Measurements from ENCODE around the gene NR3C2. TPM values are rescaled to one million over a fixed set of nuclear protein-coding genes. Genes with fewer than 3 reads are reported as not detected.

Gene NR3C2
- total RNA-seq, 1 donor from 2014 or later, result 2.5 TPM

- Histone ChIP-seq H2AFZ (ENCODE audit: low read depth, low read length) (no peak overlapping the region), H3K4me2 (ENCODE audit: low read length) (no peak overlapping the region), H3K27me3 (ENCODE audit: insufficient read depth, low read length) (no peaks in the 10 kb centered on the region), H4K20me1 (ENCODE audit: insufficient read depth, low read length) (no peaks in the 10 kb centered on the region), H3K36me3 (ENCODE audit: insufficient read depth, low read length) (no peaks in the 10 kb centered on the region), H3K27ac (ENCODE audit: low read depth, low read length) (no peak overlapping the region), H3K4me3 (ENCODE audit: insufficient read depth, low read depth, low read length) (no peak overlapping the region), H3K4me1 (ENCODE audit: insufficient read depth, low read length) (no peaks in the 10 kb centered on the region), H3K9me3 (ENCODE audit: insufficient read depth, low read depth, low read length) (no peaks in the 10 kb centered on the region), H3K79me2 (ENCODE audit: insufficient read depth, low read length) (no peaks in the 10 kb centered on the region), H3K9ac (ENCODE audit: low read length) (no peak overlapping the region)
- DNase-seq (ENCODE audit: low read depth) (no peak), FAIRE-seq (no peak)
- Mint-ChIP-seq H3K27ac (ENCODE audit: unreplicated experiment) (no peak overlapping the region), H3K27me3 (ENCODE audit: low read depth, unreplicated experiment) (peaks cover 3% of the 10 kb centered on the region), H3K9me3 (ENCODE audit: unreplicated experiment) (no peaks in the 10 kb centered on the region), H3K4me1 (ENCODE audit: low read depth, unreplicated experiment) (peaks cover 12% of the 10 kb centered on the region), H3K36me3 (ENCODE audit: low read depth, unreplicated experiment) (no peaks in the 10 kb centered on the region), H3K4me3 (ENCODE audit: unreplicated experiment) (no peak overlapping the region)
- TF ChIP-seq CTCF (IDR thresholded peaks at IDR 0.05; ENCODE audit: insufficient read depth, low read depth, low read length), result no peak
- no peak for TF ChIP-seq EZH2 (IDR thresholded peaks at IDR 0.05; ENCODE audit: insufficient read depth, low read length)
These were observed 176.0 kb downstream of the NR3C2 start for GRCh38 chr4:148266240-148266639.

- Histone ChIP-seq H3K27ac (ENCODE audit: low read depth, low read length) (no peak overlapping the region), H3K9ac (ENCODE audit: low read length) (no peak overlapping the region), H3K27me3 (ENCODE audit: insufficient read depth, low read length) (no peaks in the 10 kb centered on the region), H3K4me2 (ENCODE audit: low read length) (no peak overlapping the region), H3K36me3 (ENCODE audit: insufficient read depth, low read length) (no peaks in the 10 kb centered on the region), H3K79me2 (ENCODE audit: insufficient read depth, low read length) (no peaks in the 10 kb centered on the region), H3K4me1 (ENCODE audit: insufficient read depth, low read length) (no peaks in the 10 kb centered on the region), H4K20me1 (ENCODE audit: insufficient read depth, low read length) (no peaks in the 10 kb centered on the region), H2AFZ (ENCODE audit: low read depth, low read length) (no peak overlapping the region), H3K9me3 (ENCODE audit: insufficient read depth, low read depth, low read length) (no peaks in the 10 kb centered on the region), H3K4me3 (ENCODE audit: insufficient read depth, low read depth, low read length) (no peak overlapping the region)
- DNase-seq (ENCODE audit: low read depth) (no peak), FAIRE-seq (no peak)
- H3K9me3 Mint-ChIP-seq (ENCODE audit: unreplicated experiment), result no peaks in the 10 kb centered on the region
- peaks cover 8% of the 10 kb centered on the region for H3K4me1 Mint-ChIP-seq (ENCODE audit: low read depth, unreplicated experiment)
- H3K4me3 Mint-ChIP-seq (ENCODE audit: unreplicated experiment), result no peak overlapping the region
- TF ChIP-seq EZH2 (IDR thresholded peaks at IDR 0.05; ENCODE audit: insufficient read depth, low read length) (no peak), CTCF (IDR thresholded peaks at IDR 0.05; ENCODE audit: insufficient read depth, low read depth, low read length) (no peak)
- no peaks in the 10 kb centered on the region for H3K36me3 Mint-ChIP-seq (ENCODE audit: low read depth, unreplicated experiment)
- peaks cover 3% of the 10 kb centered on the region for H3K27me3 Mint-ChIP-seq (ENCODE audit: low read depth, unreplicated experiment)
- no peak overlapping the region for H3K27ac Mint-ChIP-seq (ENCODE audit: unreplicated experiment)
These were observed 176.6 kb downstream of the NR3C2 start for GRCh38 chr4:148265627-148266026.

GRCh38 chr4:148263802-148264201, 178.4 kb downstream of the NR3C2 start:
- H3K4me1 ChIP-seq (ENCODE audit: insufficient read depth, low read length), result no peaks in the 10 kb centered on the region
- no peaks in the 10 kb centered on the region for H3K36me3 ChIP-seq (ENCODE audit: insufficient read depth, low read length)
- DNase-seq (ENCODE audit: low read depth) (no peak), FAIRE-seq (no peak)
- Mint-ChIP-seq H3K27ac (ENCODE audit: unreplicated experiment) (no peak overlapping the region), H3K9me3 (ENCODE audit: unreplicated experiment) (no peaks in the 10 kb centered on the region), H3K27me3 (ENCODE audit: low read depth, unreplicated experiment) (peaks cover 3% of the 10 kb centered on the region), H3K4me3 (ENCODE audit: unreplicated experiment) (no peak overlapping the region), H3K36me3 (ENCODE audit: low read depth, unreplicated experiment) (no peaks in the 10 kb centered on the region), H3K4me1 (ENCODE audit: low read depth, unreplicated experiment) (peaks cover 12% of the 10 kb centered on the region)
- no peak overlapping the region for H2AFZ ChIP-seq (ENCODE audit: low read depth, low read length)
- H3K9ac ChIP-seq (ENCODE audit: low read length), result no peak overlapping the region
- no peaks in the 10 kb centered on the region for H3K27me3 ChIP-seq (ENCODE audit: insufficient read depth, low read length)
- no peaks in the 10 kb centered on the region for H3K9me3 ChIP-seq (ENCODE audit: insufficient read depth, low read depth, low read length)
- no peaks in the 10 kb centered on the region for H4K20me1 ChIP-seq (ENCODE audit: insufficient read depth, low read length)
- no peak overlapping the region for H3K4me3 ChIP-seq (ENCODE audit: insufficient read depth, low read depth, low read length)
- H3K79me2 ChIP-seq (ENCODE audit: insufficient read depth, low read length), result no peaks in the 10 kb centered on the region
- TF ChIP-seq EZH2 (IDR thresholded peaks at IDR 0.05; ENCODE audit: insufficient read depth, low read length) (no peak), CTCF (IDR thresholded peaks at IDR 0.05; ENCODE audit: insufficient read depth, low read depth, low read length) (no peak)
- H3K27ac ChIP-seq (ENCODE audit: low read depth, low read length), result no peak overlapping the region
- no peak overlapping the region for H3K4me2 ChIP-seq (ENCODE audit: low read length)
